ENCODE measurements around the gene LUC7L.
"Not testable (repeated sequence)": the region's sequence is repeated elsewhere in the genome, so short reads cannot be mapped to it uniquely, and the experiment has no call there.

LUC7L gene

DNA sequence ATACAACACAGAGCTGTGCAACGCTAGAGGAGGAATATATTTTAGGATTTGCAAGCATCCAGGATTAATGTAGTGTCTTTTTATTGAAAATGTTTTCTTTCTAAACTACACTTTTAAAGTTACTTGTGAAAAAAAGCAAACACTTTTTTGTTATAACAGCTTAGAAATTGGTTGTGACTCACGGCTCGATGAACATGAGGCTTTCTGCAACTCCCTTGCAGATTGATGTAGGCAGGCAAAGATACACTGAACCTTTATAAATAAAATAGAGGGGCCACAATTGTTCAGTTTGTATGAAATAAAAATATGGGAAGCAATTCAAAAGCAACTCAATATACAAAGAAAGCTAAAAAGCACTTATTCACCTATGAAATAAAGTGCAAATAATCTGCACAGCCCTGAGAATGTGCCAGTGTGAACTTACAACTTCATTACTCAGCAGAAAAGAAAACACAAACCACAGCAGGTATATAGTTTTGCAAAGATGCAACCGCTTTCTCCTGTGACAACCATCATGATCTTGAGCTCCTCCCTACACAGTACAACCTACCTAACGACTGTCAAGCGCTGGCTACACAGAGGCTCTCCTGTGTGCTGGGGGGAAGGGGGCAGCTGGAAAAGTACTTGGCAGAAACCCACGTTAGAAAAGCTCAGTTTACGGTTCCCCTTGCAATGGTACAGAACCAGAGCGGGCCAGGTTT lies 948 bp downstream of the LUC7L start:
- no peak for DNase-seq

DNA sequence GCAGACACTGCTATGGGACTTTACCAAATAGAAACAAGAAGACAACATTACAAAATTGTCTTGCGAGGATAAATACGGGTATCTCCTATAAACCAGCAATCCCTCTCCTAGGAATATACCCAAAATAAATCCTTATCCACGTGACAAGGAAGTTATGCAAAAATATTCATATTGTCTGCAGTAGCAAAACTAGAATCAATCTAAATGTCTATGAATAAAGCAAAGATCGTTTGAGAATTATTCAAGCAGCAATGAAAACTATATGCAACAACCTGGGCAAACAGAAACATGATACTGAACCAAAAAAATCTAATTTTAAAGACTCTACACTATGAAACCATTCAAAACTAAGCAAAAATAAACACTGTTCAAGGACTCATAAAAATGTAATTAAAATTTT lies 9.2 kb downstream of the LUC7L start:
- no peak for DNase-seq

DNA sequence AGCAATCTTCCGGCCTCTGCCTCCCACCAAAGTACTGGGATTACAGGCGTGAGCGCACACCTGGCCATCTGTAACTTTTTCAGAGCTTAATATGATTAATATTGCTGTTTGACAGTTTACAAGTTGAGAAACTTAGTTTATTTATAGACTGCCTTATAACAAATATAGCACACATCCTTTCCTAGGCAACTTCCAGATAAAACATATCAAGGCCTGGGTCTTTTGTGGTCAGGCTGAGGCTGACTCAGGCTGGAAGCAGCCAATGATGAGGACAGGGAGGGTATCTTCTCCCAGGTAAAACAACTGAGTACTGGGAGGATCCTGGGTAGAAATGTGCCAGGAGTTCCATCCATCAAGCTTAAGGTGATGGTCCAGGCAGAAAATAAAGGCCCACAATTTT lies 16.2 kb downstream of the LUC7L start:
- no peak for DNase-seq

DNA sequence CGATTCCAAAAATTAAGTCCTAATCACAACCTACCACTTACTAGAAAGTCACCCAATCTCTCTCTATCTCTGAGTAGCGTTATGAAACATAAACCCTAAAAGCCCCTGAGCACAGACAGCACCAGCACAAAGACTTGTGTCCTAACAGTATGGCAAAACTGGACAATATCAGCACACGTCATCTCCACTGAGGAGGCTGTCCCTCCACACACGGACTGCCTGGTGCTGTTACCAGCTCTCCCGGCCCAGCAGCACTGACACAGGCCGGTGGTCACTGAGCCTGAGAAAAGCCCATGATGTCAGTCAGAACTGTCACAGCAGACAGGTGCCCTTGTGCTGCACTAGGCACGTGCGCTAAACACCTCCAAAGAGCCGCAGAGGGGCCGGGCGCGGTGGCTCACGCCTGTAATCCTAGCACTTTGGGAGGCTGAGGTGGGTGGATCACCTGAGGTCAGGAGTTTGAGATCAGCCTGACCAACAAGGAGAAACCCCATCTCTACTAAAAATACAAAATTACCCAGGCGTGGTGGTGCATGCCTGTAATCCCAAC lies 17.5 kb downstream of the LUC7L start:
- DNase-seq: not testable (repeated sequence)

DNA sequence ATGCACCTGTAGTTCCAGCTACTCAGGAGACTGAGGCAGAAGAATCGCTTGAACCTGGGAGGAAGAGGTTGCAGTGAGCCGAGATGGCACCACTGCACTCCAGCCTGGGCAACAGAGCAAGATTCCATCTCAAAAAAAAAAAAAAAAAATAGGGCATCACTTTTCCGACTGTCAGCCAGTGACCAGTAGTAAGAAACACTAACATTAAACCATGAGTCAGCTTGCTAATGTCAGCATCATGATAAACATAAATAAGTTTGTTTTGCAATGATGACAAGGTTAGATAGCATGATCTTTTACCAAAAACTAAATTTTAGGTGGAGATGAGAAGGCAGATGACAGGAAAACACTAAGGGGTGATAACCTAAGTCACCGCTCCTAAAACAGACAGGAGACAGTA lies 19.9 kb downstream of the LUC7L start:
- DNase-seq: not testable (repeated sequence)

DNA sequence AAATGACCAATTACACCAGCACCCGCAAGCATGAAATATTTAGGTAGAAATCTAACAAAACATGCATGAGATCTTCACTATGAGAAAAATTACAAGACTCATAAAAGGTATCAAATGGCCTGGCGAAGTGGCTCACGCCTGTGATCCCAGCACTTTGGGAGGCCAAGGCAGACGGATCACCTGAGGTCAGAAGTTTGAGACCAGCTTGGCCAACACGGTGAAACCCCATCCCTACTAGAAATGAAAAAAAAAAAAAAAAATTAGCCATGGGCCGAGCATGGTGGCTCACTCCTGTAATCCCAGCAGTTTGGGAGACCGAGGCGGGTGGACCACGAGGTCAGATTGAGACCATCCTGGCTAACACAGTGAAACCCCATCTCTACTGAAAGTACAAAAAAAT lies 25.2 kb downstream of the LUC7L start:
- DNase-seq: not testable (repeated sequence)

DNA sequence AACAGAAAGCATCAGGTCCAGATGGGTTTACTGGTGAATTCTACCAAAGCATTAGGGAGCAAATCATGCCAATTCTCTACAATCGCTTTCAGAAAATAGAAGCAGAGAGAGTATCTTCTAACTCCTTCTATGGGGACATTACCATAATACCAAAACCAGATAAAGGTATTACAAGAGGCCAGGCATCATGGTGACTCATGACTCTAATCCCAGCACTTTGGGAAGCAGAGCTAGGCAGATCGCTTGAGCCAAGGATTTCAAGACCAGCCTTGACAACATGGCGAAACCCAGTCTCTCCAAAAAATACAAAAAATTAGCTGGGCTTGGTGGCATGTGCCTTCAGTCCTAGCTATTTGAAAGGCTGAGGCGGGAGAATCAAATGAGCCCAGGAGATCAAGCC lies 26.0 kb downstream of the LUC7L start:
- no peak for DNase-seq

DNA sequence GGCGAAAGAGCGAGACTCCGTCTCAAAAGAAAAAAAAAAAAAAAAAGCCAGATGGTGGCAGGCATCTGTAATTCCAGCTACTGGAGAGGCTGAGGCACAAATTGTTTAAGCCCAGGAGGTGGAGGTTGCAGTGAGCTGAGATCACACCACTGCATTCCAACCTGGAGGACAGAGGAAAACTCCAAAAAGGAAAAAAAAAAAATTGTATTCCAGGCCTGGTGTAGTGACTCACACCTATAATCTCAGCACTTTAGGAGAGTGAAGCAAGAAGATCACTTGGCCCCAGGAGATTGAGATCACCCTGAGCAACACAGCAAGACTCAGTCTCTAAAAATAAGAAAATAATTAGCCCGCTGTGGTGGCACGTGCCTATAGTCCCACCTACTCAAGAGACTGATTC lies 28.9 kb downstream of the LUC7L start:
- DNase-seq: no peak

DNA sequence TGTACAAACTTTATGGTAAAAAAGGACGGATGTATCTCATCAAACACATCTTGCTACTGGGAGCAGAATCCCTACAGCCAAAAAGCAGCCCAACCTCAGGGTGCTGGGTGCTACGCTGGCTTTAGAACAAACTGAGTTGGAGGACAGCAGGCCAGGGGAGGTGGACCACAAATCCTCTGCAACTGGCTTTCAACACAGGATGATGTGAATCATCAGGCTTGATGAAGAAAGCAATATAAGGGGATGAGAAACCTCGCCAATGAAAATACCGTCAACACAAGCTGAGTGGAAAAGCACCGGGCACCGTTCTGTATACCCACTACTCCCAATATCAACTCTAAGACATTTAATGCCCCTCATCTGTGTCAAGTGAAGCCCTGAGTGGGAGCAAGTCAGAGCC lies 34.7 kb downstream of the LUC7L start:
- DNase-seq: no peak

DNA sequence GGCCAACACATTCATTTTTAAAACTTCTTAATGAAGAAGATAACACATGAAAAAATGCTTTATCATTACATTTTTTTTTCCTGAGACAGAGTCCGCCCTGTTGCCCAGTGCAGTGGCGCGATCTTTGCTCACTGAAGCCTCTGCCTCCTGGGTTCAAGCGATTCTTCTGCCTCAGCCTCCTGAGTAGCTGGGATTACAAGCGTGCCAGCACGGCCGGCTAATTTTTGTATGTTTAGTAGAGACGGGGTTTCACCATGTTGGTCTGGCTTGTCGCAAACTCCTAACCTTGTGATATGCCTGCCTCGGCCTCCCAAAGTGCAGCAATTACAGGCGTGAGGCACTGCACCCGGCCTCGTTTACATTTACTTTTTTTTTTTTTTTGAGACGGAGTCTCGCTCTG lies 35.8 kb downstream of the LUC7L start:
- DNase-seq: no peak

DNA sequence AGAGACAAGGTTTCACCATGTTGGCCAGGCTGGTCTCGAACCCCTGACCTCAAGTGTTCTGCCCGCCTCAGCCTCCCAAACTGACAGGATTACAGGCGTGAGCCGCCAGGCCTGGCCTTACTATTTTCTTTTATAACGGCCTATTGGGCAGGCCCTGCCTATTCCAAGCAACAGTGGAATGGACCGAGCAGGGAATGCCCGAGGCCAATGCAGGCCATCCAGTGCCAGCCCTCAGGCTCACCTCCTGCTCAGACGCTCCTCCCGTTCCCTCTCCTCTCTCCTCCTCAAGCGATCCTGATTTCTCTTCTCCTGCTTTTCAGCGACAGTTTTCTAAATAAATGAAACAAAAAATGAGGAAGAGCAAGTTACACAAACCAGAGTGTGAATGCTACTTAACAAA lies 36.6 kb downstream of the LUC7L start:
- DNase-seq: no peak

DNA sequence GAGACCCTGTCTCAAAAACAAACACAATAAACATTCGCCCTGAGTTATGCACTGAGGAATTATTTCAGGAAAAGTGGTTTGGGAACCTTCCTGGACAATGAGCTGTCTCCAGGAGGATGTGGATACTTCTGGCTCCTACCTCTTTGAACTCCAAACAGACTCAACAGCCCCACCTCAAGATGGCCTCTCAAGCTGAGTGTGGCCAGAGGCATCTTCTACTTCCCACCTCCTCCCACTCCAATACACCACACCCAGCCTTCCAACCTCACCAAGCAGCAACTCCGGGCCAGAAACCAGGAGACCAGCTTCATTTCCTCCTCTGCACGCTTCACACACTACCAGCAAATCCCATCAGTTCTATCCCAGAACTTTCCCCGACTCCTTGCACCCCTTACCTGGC lies 37.4 kb downstream of the LUC7L start:
- no peak for DNase-seq

DNA sequence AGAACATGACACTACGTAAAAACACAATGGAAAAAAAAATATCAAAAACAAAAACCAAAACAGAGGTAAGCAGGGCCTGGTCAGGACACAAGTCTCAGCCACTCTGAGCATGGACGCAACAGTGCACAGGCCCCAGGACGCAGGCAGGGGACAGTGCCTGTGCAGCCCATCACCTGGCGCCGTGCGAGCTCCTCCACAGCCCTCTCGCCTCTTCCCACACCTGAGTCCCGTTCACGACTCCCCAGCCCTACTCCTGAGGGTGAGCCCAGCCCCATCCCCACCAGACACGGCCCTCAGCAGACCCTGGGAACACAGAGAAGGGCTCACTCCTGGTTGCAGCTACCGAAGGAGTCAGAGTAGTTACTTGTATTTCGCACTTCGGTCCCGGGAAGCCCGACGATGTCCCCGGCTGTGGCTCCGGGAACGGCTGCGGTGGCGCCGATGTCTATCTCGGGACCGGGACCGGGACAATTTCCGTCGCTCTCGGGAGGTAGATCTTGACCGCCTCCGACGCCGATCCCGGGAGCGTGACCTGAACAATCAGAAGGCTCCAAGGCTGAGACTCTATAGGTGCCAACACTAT lies 39.6 kb downstream of the LUC7L start:
- DNase-seq: no peak

DNA sequence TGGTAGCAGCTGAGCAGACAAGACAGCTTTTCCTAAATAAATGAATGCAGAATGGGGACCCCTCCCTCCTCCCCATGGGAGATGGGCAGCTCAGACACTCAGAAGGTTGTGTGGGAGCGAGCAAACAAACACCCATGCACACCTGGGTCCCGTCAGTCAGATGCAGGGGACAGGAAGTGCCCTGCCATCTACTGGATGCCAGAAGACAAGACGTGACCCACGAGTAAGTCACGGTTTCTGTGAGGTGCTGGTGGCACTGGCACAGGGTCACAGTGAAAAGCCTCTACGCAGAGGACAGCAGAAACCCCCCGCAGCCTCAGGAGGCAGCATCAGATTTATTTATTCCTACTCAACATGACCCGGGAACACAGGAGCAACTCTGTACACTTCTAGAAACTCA lies 40.6 kb downstream of the LUC7L start:
- DNase-seq: no peak

DNA sequence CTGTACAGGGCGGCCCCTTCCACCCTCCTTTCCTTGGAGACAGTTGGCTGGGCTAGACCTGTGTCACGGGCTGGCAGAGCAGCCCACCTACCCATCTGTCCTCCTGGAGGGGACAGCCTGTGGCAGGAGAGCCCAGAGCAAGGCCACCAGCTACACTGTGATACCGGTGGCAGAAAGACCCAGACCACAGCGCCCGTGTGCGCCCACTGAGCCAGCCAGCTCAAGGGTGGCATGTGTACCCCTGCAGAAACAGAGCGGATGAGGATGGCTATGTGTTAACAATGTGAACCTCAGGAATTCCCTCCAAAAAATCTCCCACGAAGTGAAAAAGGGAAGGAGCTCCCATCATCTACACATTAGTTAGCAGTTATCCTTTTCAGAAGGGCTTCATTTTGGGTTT lies 41.9 kb downstream of the LUC7L start:
- no peak for DNase-seq

DNA sequence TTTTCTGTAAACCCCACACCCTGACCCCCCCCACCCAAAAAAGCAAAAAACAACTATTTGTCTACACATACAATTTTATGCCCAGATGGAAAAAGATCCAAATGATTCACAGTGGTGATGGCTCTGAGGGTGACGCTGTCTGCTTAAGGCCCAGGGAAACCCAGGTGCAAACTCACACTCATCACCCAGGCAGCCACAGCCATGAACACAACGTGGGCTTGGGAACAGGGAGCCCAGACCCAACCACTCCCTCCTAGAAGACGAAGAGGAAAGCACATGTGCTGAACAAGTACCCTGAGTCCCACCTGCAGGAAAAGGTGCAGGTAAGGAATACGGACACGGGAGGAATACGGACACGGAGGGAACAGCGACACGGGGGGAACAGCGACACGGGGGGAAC lies 43.6 kb downstream of the LUC7L start:
- DNase-seq: no peak

DNA sequence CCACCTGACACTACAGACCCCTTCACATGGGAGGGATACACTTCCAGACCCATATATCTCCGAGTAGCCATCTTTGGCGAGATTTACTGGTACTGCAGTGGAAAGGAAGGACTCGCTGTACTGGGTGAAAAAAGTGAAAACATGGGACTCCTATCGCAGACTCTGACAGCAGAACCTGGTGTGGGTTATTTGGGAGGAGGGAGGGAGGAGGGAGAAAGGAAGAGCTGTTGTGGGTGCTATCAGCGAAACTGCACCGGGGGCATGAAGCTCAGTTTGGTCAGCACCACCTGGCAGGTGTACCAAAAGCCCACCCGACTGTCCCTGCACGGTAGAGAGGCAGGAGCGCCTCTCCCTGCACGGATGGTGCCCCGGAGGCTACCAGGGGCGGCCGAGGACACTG lies 44.0 kb downstream of the LUC7L start:
- DNase-seq: no peak

DNA sequence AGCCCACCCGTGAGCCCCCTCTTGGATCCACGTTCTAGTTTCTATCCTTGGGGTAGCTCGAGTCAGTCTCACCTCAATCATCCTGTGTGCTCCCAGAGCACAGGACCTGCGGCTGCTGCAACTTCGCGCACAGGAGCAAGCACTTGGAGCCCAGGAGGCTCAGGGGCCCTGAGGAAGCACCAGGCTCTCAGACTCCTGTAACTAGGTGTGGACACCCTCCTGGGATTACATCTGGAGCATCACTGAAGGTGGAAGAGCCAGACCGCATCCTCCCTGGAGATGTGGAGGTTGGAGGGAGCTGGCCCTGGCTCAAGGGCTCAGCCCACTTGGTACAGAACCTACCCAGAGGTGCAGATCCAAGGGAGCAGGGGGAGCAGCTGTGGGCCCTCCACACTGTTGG lies 46.2 kb downstream of the LUC7L start:
- DNase-seq: no peak

DNA sequence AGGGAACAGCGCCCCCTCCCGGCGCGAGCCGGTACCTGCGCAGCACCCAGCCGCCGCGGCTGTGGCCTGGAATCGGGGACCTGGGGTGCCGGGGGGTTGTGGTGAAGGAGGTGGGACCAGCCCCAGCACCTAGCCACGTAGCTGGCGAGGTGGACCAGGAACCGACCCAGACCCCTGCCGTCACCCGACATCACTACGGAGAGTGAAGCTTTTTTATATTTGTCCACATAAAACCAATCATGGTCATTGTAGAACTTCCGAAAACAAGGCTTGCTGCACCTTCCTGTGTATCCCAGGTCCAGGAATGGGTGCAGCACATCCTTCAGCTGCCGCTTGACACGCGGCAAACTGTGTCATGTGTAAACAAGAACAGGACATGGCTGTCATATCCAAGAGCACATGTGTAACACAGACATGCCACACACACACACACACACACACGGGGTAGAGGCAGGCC lies 47.7 kb downstream of the LUC7L start:
- no peak for DNase-seq

DNA sequence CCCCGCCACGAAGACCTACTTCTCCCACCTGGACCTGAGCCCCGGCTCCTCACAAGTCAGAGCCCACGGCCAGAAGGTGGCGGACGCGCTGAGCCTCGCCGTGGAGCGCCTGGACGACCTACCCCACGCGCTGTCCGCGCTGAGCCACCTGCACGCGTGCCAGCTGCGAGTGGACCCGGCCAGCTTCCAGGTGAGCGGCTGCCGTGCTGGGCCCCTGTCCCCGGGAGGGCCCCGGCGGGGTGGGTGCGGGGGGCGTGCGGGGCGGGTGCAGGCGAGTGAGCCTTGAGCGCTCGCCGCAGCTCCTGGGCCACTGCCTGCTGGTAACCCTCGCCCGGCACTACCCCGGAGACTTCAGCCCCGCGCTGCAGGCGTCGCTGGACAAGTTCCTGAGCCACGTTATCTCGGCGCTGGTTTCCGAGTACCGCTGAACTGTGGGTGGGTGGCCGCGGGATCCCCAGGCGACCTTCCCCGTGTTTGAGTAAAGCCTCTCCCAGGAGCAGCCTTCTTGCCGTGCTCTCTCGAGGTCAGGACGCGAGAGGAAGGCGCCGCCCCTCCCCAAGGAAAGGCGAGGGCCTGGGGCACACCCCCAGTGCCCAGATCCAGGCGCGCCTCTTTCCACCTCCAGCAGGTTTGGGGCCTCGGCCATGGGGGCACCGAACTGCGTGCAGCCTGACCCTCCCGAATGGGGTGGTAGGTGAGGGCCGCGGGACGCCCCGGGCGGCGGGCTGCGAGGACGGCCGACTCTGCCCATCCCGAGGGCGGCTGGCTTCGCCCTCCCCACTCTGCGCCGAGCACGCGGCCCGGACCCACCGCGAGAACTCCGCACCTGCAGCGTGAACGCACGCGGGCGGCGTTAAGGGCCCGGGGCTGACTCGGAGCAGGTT lies 48.3 kb downstream of the LUC7L start:
- no peak for DNase-seq

DNA sequence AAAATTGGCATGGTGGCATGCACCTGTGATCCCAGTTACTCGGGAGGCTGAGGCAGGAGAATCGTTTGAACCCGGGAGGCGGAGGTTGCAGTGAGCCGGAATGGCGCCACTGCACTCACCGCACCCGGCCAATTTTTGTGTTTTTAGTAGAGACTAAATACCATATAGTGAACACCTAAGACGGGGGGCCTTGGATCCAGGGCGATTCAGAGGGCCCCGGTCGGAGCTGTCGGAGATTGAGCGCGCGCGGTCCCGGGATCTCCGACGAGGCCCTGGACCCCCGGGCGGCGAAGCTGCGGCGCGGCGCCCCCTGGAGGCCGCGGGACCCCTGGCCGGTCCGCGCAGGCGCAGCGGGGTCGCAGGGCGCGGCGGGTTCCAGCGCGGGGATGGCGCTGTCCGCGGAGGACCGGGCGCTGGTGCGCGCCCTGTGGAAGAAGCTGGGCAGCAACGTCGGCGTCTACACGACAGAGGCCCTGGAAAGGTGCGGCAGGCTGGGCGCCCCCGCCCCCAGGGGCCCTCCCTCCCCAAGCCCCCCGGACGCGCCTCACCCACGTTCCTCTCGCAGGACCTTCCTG lies 49.1 kb downstream of the LUC7L start, which contains the start of gene HBQ1:
HBQ1 (plus strand) TSS at position 359 of the 575 bp plus-strand sequence; CDS start at position 387, 28 bp downstream.
- no peak for DNase-seq

DNA sequence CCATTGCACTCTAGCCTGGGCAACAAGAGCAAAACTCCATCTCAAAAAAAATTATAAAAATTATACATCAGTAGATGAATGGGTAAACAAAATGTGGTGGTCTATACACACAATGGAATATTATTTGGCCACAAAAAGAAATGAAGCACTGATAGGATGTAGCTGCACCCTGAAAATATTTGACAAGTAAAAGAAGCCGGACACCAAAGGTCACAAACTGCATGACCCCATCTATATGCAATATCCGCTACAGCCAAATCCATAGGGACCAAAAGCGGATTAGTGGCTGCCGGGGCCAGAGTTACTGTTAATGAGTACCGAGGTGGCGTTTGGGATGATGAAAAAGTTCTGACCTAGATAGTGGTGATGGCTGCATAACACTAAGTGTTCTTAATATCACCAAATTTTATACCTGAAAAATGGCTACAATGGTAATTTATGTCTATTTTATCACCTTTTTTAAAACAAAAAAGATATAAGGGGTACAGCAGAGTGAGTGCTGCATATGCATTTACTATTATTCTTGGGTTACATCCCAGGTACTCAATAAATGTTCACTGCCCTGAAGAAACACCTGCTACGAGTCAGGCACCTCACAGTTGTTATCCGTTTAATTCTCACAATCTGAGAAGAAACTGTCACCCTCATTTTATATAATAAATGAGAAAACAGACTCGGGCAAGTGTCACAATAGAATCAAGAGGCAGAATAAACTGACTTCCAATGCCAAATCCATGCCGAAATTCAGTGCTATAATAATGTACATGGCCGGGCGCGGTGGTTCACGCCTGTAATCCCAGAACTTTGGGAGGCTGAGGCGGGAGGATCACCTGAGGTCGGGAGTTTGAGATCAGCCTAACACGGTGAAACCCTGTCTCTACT lies 49.8 kb downstream of the LUC7L start:
- no peak for DNase-seq

All from NK-92 treated with Interleukin-12 subunit alpha and Interleukin-12 subunit beta, amount 100 ng/mL, for 24 hours (cell line).